ENCODE measurements around the gene NLK.
A peak's percentile ranks its signal among the peaks of the same experiment; 100 is the strongest.
"Not testable (repeated sequence)": the region's sequence is repeated elsewhere in the genome, so short reads cannot be mapped to it uniquely, and the experiment has no call there.

The NLK gene

DNA sequence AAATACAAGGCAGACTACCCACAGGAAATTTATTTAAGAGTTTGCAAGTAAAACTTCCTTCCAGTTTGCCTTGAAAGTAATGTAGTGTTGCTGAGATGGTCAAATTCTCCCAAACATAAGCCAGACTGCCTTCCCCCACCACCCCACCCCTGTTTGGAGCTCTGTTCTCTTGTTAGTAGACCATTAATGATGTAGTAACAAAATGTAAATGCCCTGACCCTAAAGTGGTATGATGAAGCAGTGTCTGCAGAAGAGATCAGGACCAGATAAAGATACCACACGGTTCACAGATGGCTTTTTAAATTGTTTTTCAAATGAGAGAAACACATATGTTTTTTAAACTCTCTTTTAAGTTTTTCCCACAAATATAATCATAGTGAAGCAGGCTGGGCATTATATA, 140.1 kb downstream of the NLK start:
- TF ChIP-seq OSR1 (CRISPR knock-in tag; IDR thresholded peaks at IDR 0.05) (no peak), PPARA (CRISPR knock-in tag; IDR thresholded peaks at IDR 0.05; ENCODE audit: borderline replicate concordance) (no peak), SNAI2 (CRISPR knock-in tag; IDR thresholded peaks at IDR 0.05) (no peak), TCF4 (CRISPR knock-in tag; IDR thresholded peaks at IDR 0.05; ENCODE audit: borderline replicate concordance) (peak; percentile 84), ISL1 (CRISPR knock-in tag; IDR thresholded peaks at IDR 0.05) (peak; percentile 22; the same call in 1 of the 2 replicates), RARB (CRISPR knock-in tag; IDR thresholded peaks at IDR 0.05) (no peak), TOX (CRISPR knock-in tag; IDR thresholded peaks at IDR 0.05; ENCODE audit: borderline replicate concordance) (no peak), ZNF70 (CRISPR knock-in tag; IDR thresholded peaks at IDR 0.05) (peak; percentile 61), ZNF8 (CRISPR knock-in tag; IDR thresholded peaks at IDR 0.05) (no peak), CSDC2 (CRISPR knock-in tag; IDR thresholded peaks at IDR 0.05) (no peak), ZNF565 (CRISPR knock-in tag; conservative IDR thresholded peaks at IDR 0.05; ENCODE audit: low read depth) (no peak), ZFP3 (CRISPR knock-in tag; IDR thresholded peaks at IDR 0.05) (no peak)
- TF ChIP-seq, protein P1, sequence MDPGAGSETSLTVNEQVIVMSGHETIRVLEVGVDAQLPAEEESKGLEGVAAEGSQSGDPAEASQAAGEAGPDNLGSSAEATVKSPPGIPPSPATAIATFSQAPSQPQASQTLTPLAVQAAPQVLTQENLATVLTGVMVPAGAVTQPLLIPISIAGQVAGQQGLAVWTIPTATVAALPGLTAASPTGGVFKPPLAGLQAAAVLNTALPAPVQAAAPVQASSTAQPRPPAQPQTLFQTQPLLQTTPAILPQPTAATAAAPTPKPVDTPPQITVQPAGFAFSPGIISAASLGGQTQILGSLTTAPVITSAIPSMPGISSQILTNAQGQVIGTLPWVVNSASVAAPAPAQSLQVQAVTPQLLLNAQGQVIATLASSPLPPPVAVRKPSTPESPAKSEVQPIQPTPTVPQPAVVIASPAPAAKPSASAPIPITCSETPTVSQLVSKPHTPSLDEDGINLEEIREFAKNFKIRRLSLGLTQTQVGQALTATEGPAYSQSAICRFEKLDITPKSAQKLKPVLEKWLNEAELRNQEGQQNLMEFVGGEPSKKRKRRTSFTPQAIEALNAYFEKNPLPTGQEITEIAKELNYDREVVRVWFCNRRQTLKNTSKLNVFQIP (CRISPR knock-in tag; IDR thresholded peaks at IDR 0.05; ENCODE audit: borderline replicate concordance, low read depth) = no peak
- TF ChIP-seq, protein P2, sequence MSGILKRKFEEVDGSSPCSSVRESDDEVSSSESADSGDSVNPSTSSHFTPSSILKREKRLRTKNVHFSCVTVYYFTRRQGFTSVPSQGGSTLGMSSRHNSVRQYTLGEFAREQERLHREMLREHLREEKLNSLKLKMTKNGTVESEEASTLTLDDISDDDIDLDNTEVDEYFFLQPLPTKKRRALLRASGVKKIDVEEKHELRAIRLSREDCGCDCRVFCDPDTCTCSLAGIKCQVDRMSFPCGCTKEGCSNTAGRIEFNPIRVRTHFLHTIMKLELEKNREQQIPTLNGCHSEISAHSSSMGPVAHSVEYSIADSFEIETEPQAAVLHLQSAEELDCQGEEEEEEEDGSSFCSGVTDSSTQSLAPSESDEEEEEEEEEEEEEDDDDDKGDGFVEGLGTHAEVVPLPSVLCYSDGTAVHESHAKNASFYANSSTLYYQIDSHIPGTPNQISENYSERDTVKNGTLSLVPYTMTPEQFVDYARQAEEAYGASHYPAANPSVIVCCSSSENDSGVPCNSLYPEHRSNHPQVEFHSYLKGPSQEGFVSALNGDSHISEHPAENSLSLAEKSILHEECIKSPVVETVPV (CRISPR knock-in tag; IDR thresholded peaks at IDR 0.05) = no peak
- TF ChIP-seq, protein P3, sequence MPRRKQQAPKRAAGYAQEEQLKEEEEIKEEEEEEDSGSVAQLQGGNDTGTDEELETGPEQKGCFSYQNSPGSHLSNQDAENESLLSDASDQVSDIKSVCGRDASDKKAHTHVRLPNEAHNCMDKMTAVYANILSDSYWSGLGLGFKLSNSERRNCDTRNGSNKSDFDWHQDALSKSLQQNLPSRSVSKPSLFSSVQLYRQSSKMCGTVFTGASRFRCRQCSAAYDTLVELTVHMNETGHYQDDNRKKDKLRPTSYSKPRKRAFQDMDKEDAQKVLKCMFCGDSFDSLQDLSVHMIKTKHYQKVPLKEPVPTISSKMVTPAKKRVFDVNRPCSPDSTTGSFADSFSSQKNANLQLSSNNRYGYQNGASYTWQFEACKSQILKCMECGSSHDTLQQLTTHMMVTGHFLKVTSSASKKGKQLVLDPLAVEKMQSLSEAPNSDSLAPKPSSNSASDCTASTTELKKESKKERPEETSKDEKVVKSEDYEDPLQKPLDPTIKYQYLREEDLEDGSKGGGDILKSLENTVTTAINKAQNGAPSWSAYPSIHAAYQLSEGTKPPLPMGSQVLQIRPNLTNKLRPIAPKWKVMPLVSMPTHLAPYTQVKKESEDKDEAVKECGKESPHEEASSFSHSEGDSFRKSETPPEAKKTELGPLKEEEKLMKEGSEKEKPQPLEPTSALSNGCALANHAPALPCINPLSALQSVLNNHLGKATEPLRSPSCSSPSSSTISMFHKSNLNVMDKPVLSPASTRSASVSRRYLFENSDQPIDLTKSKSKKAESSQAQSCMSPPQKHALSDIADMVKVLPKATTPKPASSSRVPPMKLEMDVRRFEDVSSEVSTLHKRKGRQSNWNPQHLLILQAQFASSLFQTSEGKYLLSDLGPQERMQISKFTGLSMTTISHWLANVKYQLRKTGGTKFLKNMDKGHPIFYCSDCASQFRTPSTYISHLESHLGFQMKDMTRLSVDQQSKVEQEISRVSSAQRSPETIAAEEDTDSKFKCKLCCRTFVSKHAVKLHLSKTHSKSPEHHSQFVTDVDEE (CRISPR knock-in tag; IDR thresholded peaks at IDR 0.05) = peak; percentile 78; the same call in 1 of the 2 replicates
- TF ChIP-seq, protein P4, sequence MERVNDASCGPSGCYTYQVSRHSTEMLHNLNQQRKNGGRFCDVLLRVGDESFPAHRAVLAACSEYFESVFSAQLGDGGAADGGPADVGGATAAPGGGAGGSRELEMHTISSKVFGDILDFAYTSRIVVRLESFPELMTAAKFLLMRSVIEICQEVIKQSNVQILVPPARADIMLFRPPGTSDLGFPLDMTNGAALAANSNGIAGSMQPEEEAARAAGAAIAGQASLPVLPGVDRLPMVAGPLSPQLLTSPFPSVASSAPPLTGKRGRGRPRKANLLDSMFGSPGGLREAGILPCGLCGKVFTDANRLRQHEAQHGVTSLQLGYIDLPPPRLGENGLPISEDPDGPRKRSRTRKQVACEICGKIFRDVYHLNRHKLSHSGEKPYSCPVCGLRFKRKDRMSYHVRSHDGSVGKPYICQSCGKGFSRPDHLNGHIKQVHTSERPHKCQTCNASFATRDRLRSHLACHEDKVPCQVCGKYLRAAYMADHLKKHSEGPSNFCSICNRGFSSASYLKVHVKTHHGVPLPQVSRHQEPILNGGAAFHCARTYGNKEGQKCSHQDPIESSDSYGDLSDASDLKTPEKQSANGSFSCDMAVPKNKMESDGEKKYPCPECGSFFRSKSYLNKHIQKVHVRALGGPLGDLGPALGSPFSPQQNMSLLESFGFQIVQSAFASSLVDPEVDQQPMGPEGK (CRISPR knock-in tag; IDR thresholded peaks at IDR 0.05; ENCODE audit: borderline replicate concordance) = no peak
- peak; percentile 45; the same call in 2 of the 3 replicates for ATAC-seq

GRCh38 chr17:28185658-28186057, 143.2 kb downstream of the NLK start:
- ATAC-seq = no peak

GRCh38 chr17:28186472-28186871, 144.0 kb downstream of the NLK start:
- not testable (repeated sequence) for ATAC-seq

More at GRCh38 chr17:28185658-28186057, 143.2 kb downstream of the NLK start:
- TF ChIP-seq ZC3H10 (CRISPR knock-in tag; IDR thresholded peaks at IDR 0.05) (no peak), RARB (CRISPR knock-in tag; IDR thresholded peaks at IDR 0.05) (no peak), ZNF565 (CRISPR knock-in tag; conservative IDR thresholded peaks at IDR 0.05; ENCODE audit: low read depth) (no peak), TOX (CRISPR knock-in tag; IDR thresholded peaks at IDR 0.05; ENCODE audit: borderline replicate concordance) (no peak)
- TF ChIP-seq, protein P5, sequence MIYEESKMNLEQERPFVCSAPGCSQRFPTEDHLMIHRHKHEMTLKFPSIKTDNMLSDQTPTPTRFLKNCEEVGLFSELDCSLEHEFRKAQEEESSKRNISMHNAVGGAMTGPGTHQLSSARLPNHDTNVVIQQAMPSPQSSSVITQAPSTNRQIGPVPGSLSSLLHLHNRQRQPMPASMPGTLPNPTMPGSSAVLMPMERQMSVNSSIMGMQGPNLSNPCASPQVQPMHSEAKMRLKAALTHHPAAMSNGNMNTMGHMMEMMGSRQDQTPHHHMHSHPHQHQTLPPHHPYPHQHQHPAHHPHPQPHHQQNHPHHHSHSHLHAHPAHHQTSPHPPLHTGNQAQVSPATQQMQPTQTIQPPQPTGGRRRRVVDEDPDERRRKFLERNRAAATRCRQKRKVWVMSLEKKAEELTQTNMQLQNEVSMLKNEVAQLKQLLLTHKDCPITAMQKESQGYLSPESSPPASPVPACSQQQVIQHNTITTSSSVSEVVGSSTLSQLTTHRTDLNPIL (CRISPR knock-in tag; IDR thresholded peaks at IDR 0.05; ENCODE audit: low read depth) = no peak
- TF ChIP-seq, protein P1 (CRISPR knock-in tag; IDR thresholded peaks at IDR 0.05; ENCODE audit: borderline replicate concordance, low read depth) = no peak

Data from SK-N-SH treated with all-trans-retinoic acid at 6 μM for 48 hours (cell line).